ENCODE results near the gene CHN2. TPM values are rescaled to one million over a fixed set of nuclear protein-coding genes. Genes with fewer than 3 reads are reported as not detected.

Gene CHN2
- total RNA-seq, 1 donor from 2014 or later, result 6.6 TPM

DNA sequence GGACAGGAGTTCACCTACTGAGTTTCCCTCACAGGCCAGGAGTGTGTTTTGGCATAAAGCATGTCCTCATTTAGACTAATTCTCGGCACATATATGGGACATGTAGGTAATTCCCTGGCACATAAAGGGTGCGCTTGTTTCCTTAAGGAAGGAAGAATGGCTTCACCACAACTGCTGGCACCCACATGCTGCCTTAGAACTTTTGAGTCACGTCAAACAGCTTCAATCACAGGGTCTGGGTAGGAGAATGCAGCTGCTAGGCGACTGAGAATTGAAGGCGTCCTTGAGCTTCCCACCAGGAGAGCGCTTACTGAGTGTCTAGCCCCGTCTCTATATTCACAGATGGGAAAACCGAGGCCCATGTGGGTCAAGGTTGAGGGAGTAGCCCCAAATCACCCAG is 146.1 kb downstream of the CHN2 start:
- Mint-ChIP-seq H3K27ac (no peak overlapping the region), H3K27me3 (ENCODE audit: insufficient read depth, low read depth) (peaks cover 8% of the 10 kb centered on the region), H3K4me1 (peaks cover 5% of the 10 kb centered on the region), H3K4me3 (no peak overlapping the region), H3K9me3 (no peaks in the 10 kb centered on the region), H3K36me3 (no peaks in the 10 kb centered on the region)
- Histone ChIP-seq H3K4me2 (no peak overlapping the region), H3K79me2 (ENCODE audit: low read depth) (no peaks in the 10 kb centered on the region), H3K4me1 (no peaks in the 10 kb centered on the region), H2AFZ (replicated peaks) (no peak overlapping the region), H3F3A (ENCODE audit: low read depth) (no peaks in the 10 kb centered on the region), H3K27me3 (no peaks in the 10 kb centered on the region), H4K20me1 (ENCODE audit: low read depth) (no peaks in the 10 kb centered on the region), H3K4me3 (no peak overlapping the region), H3K27ac (no peak overlapping the region), H3K9ac (no peak overlapping the region), H3K9me3 (ENCODE audit: low read depth) (no peaks in the 10 kb centered on the region), H3K36me3 (no peaks in the 10 kb centered on the region)
- TF ChIP-seq EZH2 (IDR thresholded peaks at IDR 0.05) (no peak), EZH2phosphoT487 (IDR thresholded peaks at IDR 0.05) (no peak)
- TF ChIP-seq, protein P1, sequence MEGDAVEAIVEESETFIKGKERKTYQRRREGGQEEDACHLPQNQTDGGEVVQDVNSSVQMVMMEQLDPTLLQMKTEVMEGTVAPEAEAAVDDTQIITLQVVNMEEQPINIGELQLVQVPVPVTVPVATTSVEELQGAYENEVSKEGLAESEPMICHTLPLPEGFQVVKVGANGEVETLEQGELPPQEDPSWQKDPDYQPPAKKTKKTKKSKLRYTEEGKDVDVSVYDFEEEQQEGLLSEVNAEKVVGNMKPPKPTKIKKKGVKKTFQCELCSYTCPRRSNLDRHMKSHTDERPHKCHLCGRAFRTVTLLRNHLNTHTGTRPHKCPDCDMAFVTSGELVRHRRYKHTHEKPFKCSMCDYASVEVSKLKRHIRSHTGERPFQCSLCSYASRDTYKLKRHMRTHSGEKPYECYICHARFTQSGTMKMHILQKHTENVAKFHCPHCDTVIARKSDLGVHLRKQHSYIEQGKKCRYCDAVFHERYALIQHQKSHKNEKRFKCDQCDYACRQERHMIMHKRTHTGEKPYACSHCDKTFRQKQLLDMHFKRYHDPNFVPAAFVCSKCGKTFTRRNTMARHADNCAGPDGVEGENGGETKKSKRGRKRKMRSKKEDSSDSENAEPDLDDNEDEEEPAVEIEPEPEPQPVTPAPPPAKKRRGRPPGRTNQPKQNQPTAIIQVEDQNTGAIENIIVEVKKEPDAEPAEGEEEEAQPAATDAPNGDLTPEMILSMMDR (IDR thresholded peaks at IDR 0.05), result no peak
- DNase-seq (ENCODE audit: low spot score), result no peak

DNA sequence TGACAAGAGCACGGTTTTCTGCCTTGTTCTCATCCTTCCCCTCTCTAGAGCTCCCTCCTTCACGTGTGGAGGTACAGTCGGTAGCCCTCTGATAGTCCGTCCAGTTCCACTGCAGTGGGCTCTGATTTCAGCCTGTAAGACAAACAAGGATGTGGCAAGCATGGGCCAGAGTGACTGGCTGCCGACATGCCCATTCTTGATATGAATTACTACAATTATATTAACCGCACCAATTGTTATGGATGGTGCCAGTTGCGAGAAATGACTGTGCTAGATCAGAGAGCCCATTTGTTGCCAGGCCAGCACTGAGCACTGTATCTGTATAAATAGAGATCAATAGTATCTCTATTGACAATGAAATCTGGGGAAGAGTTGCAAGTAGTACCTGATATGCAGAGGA is 146.6 kb downstream of the CHN2 start:
- no peak overlapping the region for H3K4me3 ChIP-seq
- no peaks in the 10 kb centered on the region for H3F3A ChIP-seq (ENCODE audit: low read depth)
- TF ChIP-seq, protein P1 (IDR thresholded peaks at IDR 0.05), result no peak
- no peak for TF ChIP-seq EZH2 (IDR thresholded peaks at IDR 0.05)
- TF ChIP-seq EZH2phosphoT487 (IDR thresholded peaks at IDR 0.05), result no peak
- no peaks in the 10 kb centered on the region for H3K79me2 ChIP-seq (ENCODE audit: low read depth)
- H3K27ac ChIP-seq, result no peak overlapping the region
- Mint-ChIP-seq H3K36me3 (no peaks in the 10 kb centered on the region), H3K27me3 (ENCODE audit: insufficient read depth, low read depth) (peaks cover 8% of the 10 kb centered on the region), H3K9me3 (no peaks in the 10 kb centered on the region), H3K4me3 (no peak overlapping the region), H3K4me1 (peaks cover 5% of the 10 kb centered on the region), H3K27ac (no peak overlapping the region)
- no peaks in the 10 kb centered on the region for H4K20me1 ChIP-seq (ENCODE audit: low read depth)
- no peaks in the 10 kb centered on the region for H3K36me3 ChIP-seq
- H2AFZ ChIP-seq (replicated peaks), result no peak overlapping the region
- H3K4me2 ChIP-seq, result no peak overlapping the region
- H3K4me1 ChIP-seq, result no peaks in the 10 kb centered on the region
- H3K9ac ChIP-seq, result no peak overlapping the region
- DNase-seq (ENCODE audit: low spot score), result no peak
- no peaks in the 10 kb centered on the region for H3K9me3 ChIP-seq (ENCODE audit: low read depth)
- H3K27me3 ChIP-seq, result no peaks in the 10 kb centered on the region

DNA sequence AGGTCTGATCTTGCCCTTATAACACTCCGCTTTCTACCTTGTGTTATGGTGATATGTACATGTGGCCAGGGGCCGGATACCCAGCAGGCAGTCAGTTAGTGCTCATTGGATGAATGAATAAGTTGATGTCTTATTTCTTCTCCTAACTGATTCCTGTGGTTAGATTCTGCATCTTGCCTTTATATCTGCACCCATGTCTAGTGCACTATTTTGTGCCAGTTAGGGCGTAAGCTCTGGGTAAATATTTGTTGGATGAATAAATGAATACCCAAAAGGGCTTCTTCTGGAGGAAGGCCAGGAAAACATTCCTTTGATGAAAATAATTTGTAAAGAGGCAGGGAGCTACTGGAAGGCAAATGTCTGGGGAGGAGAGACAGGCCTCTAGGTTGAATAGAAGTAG is 148.2 kb downstream of the CHN2 start:
- H3K9ac ChIP-seq, result no peak overlapping the region
- H3K4me2 ChIP-seq, result no peak overlapping the region
- no peak overlapping the region for H2AFZ ChIP-seq (replicated peaks)
- no peaks in the 10 kb centered on the region for H3K27me3 ChIP-seq
- no peaks in the 10 kb centered on the region for H3F3A ChIP-seq (ENCODE audit: low read depth)
- no peak for TF ChIP-seq EZH2 (IDR thresholded peaks at IDR 0.05)
- no peak for TF ChIP-seq EZH2phosphoT487 (IDR thresholded peaks at IDR 0.05)
- TF ChIP-seq, protein P1 (IDR thresholded peaks at IDR 0.05), result no peak
- H3K36me3 ChIP-seq, result no peaks in the 10 kb centered on the region
- H3K27me3 Mint-ChIP-seq (ENCODE audit: insufficient read depth, low read depth), result peaks cover 4% of the 10 kb centered on the region
- no peak overlapping the region for H3K27ac Mint-ChIP-seq
- no peak overlapping the region for H3K4me3 Mint-ChIP-seq
- H4K20me1 ChIP-seq (ENCODE audit: low read depth), result no peaks in the 10 kb centered on the region
- no peaks in the 10 kb centered on the region for H3K4me1 Mint-ChIP-seq
- no peaks in the 10 kb centered on the region for H3K9me3 Mint-ChIP-seq
- H3K27ac ChIP-seq, result no peak overlapping the region
- H3K4me3 ChIP-seq, result no peak overlapping the region
- DNase-seq (ENCODE audit: low spot score), result no peak
- no peaks in the 10 kb centered on the region for H3K79me2 ChIP-seq (ENCODE audit: low read depth)
- H3K4me1 ChIP-seq, result peaks cover under 1% of the 10 kb centered on the region
- H3K36me3 Mint-ChIP-seq, result no peaks in the 10 kb centered on the region
- H3K9me3 ChIP-seq (ENCODE audit: low read depth), result no peaks in the 10 kb centered on the region
